GM12878 (cell line): ENCODE measurements around the gene COL15A1. TPM values are rescaled to one million over a fixed set of nuclear protein-coding genes. Genes with fewer than 3 reads are reported as not detected.
A peak's percentile ranks its signal among the peaks of the same experiment; 100 is the strongest.

ENCODE experiments used
- ATAC-seq: fragments of 200-7000 bp; cut with Tn5 transposase; 3 replicates; pipeline ENCODE4 v1.9.1; 2020; ENCODE audit warnings: mild to moderate bottlenecking, moderate library complexity
- BruUV-seq: library from RNA; stranded (reverse); fragments of 400-500 nt; replicated peaks from 2 replicates; lab custom pipeline; 2021; lab: Mats Ljungman, UMichigan
- CTCF ChIA-PET: fragments of 300-600 bp; sonication (Branson Sonifier 250); formaldehyde crosslinking; extraction: SDS; loops from one replicate; lab custom pipeline; 2021; ENCODE audit warnings: inconsistent platforms; lab: Yijun Ruan, JAX
- POLR2A ChIA-PET: fragments of 350-600 bp; formaldehyde crosslinking; extraction: SDS; loops from one replicate; lab custom pipeline; 2021; ENCODE audit warnings: inconsistent platforms; lab: Charles Lee
- RAD21 ChIA-PET: fragments of 300-600 bp; sonication (Branson Sonifier 250); formaldehyde crosslinking; loops from one replicate; lab custom pipeline; 2023; ENCODE audit warnings: antibody characterized with exemption; ENCODE audit not compliant: unreplicated experiment; lab: Charles Lee
- SMC1A ChIA-PET: fragments of 300-600 bp; sonication (Branson Sonifier 250); formaldehyde crosslinking; loops from one replicate; lab custom pipeline; 2023; ENCODE audit not compliant: unreplicated experiment, uncharacterized antibody; lab: Charles Lee
- DNase-seq: peaks from one replicate; pipeline ENCODE4 v3.0.0-alpha.2; 2011; ENCODE audit warnings: low read depth, low spot score
- FAIRE-seq: peaks from 3 replicates; lab custom pipeline; 2011; peaks lifted over from hg19 to GRCh38; lab: Jason Lieb, UNC
- H2AFZ ChIP-seq: 2 replicates; pipeline ENCODE4 v1.6.0; 2011; ENCODE audit warnings: low read depth, low read length, control low read depth; ENCODE audit not compliant: control insufficient read depth
- H3K27ac ChIP-seq: 2 replicates; pipeline ENCODE4 v1.5.1; 2011; ENCODE audit warnings: control low read depth; ENCODE audit not compliant: control insufficient read depth, insufficient read depth
- H3K27me3 ChIP-seq, 2 experiments: replicated peaks in 1 of 2; 2 replicates each; pipeline versions ENCODE4 v1.6.0 to v1.6.1; 2011; ENCODE audit warnings: low read length in 1 of 2; ENCODE audit not compliant: control insufficient read depth in 2 of 2, insufficient read depth in 2 of 2
- H3K36me3 ChIP-seq, 2 experiments: 2 replicates each; pipeline ENCODE4 v1.5.1; 2011; ENCODE audit warnings: low read length in 1 of 2; ENCODE audit not compliant: control insufficient read depth in 2 of 2, insufficient read depth in 2 of 2
- H3K4me1 ChIP-seq: 2 replicates; pipeline ENCODE4 v1.6.1; 2011; ENCODE audit warnings: mild to moderate bottlenecking, low read length, moderate library complexity, mixed read lengths; ENCODE audit not compliant: control insufficient read depth, insufficient read depth
- H3K4me2 ChIP-seq: 2 replicates; pipeline ENCODE4 v1.6.0; 2011; ENCODE audit warnings: control low read depth; ENCODE audit not compliant: control insufficient read depth, insufficient read depth
- H3K4me3 ChIP-seq: fragments of 200-600 bp; sonication (generic); 2 replicates; pipeline ENCODE4 v1.5.1; 2016
- H3K79me2 ChIP-seq: 2 replicates; pipeline ENCODE4 v1.6.0; 2011; ENCODE audit warnings: low read length; ENCODE audit not compliant: control insufficient read depth, insufficient read depth
- H3K9ac ChIP-seq: 2 replicates; pipeline ENCODE4 v1.8.0; 2011; ENCODE audit warnings: low read length, control low read depth, mixed read lengths; ENCODE audit not compliant: control insufficient read depth, insufficient read depth
- H3K9me3 ChIP-seq: replicated peaks from 3 replicates; pipeline ENCODE4 v1.5.1; 2011; ENCODE audit warnings: mild to moderate bottlenecking, low read length; ENCODE audit not compliant: control insufficient read depth, insufficient read depth
- H4K20me1 ChIP-seq: 2 replicates; pipeline ENCODE4 v1.6.0; 2011; ENCODE audit not compliant: control insufficient read depth, insufficient read depth
- ESRRA ChIP-seq: IDR thresholded peaks from 2 replicates; pipeline ENCODE4 v1.6.1; 2012; ENCODE audit warnings: mild to moderate bottlenecking, low read length, improper control_type of control experiment
- EZH2 ChIP-seq: IDR thresholded peaks from 2 replicates; pipeline ENCODE4 v1.6.1; 2012; ENCODE audit warnings: low read depth, mild to moderate bottlenecking, control low read depth, inconsistent platforms, low read length, borderline replicate concordance; ENCODE audit not compliant: control insufficient read depth
- GATAD2B ChIP-seq: fragments of 450-650 bp; conservative IDR thresholded peaks from 2 replicates; pipeline ENCODE4 v1.6.1; 2017; ENCODE audit warnings: low read depth, mild to moderate bottlenecking, moderate library complexity
- JUND ChIP-seq: IDR thresholded peaks from 2 replicates; pipeline ENCODE4 v1.6.1; 2012; ENCODE audit warnings: low read depth, mild to moderate bottlenecking, low read length, improper control_type of control experiment, moderate library complexity
- MYC ChIP-seq: IDR thresholded peaks from 2 replicates; pipeline ENCODE4 v1.6.1; 2011; ENCODE audit warnings: mild to moderate bottlenecking, low read length, moderate library complexity, inconsistent platforms; ENCODE audit not compliant: insufficient read depth, insufficient replicate concordance, insufficient read length, severe bottlenecking
- RCOR1 ChIP-seq: conservative IDR thresholded peaks from 2 replicates; pipeline ENCODE4 v1.6.1; 2012; ENCODE audit warnings: low read depth, low read length, improper control_type of control experiment
- ZNF274 ChIP-seq: IDR thresholded peaks from one replicate; pipeline ENCODE4 v1.8.0; 2011; ENCODE audit not compliant: insufficient read length, insufficient read depth
- WGBS: methylation state at CpG from one replicate; pipeline ENCODE4 v1.1.6; 2016; ENCODE audit warnings: low lambda C conversion rate; ENCODE audit not compliant: insufficient replicate concordance, insufficient coverage; ENCODE audit errors: missing lambda C conversion rate; 5-methylcytosine and 5-hydroxymethylcytosine counted together
- in situ Hi-C: fragments of 300-500 bp; cut with MboI; formaldehyde crosslinking; loops from 9 replicates; pipeline ENCODE4 v1.14.3; 2018; ENCODE audit warnings: mixed read lengths
- intact Hi-C: fragments of 100-400 bp; cut with micrococcal nuclease; formaldehyde crosslinking; loops from one replicate; pipeline ENCODE4 v1.14.2; 2022; ENCODE audit not compliant: unreplicated experiment
- polyA plus RNA-seq, 11 experiments: library from polyadenylated mRNA; depleted of rRNA in 4 of 11; unstranded in 6 of 11; stranded (reverse) in 5 of 11; fragments of >200 nt; fragmentation: Nextera tagmentation in 4 of 11; fragmentation: Illumina TruSeq in 1 of 11; extraction: Ambion mirVana in 4 of 11; extraction: Trizol in 1 of 11; gene quantifications; 1 replicate in 1 of 11; 2 replicates in 10 of 11; pipeline versions ENCODE4 v1.2.1 to v1.2.3, GENCODE V29; 2011 to 2016; ENCODE audit warnings: inconsistent platforms in 2 of 11, missing spikeins in 2 of 11, low read depth in 1 of 11
- total RNA-seq, 4 experiments: library from RNA; depleted of rRNA in 3 of 4; stranded (reverse); fragments of >200 nt in 3 of 4; fragmentation: Illumina TruSeq in 1 of 4; extraction: Trizol in 1 of 4; gene quantifications; 2 replicates each; pipeline versions ENCODE4 v1.2.1 to v1.2.3, GENCODE V29; 2013 to 2021
- TF ChIP-seq, protein P1 (sequence below): IDR thresholded peaks from 2 replicates; pipeline ENCODE4 v1.6.1; 2012; ENCODE audit warnings: low read depth, low read length, improper control_type of control experiment
- TF ChIP-seq, protein P2 (sequence below): fragments of 450-650 bp; IDR thresholded peaks from 2 replicates; pipeline ENCODE4 v1.6.1; 2017; ENCODE audit warnings: antibody characterized with exemption, mild to moderate bottlenecking, moderate library complexity
- TF ChIP-seq, protein P3 (sequence below): IDR thresholded peaks from 2 replicates; pipeline ENCODE4 v1.6.1; 2012; ENCODE audit warnings: low read depth, low read length, improper control_type of control experiment
- TF ChIP-seq, protein P4 (sequence below): IDR thresholded peaks from 2 replicates; pipeline ENCODE4 v1.6.1; 2011; ENCODE audit warnings: low read depth, mild to moderate bottlenecking, low read length, moderate library complexity, borderline replicate concordance; ENCODE audit errors: extremely low read depth
- TF ChIP-seq, protein P5 (sequence below): IDR thresholded peaks from 2 replicates; pipeline ENCODE4 v1.6.1; 2011; ENCODE audit warnings: low read depth, low read length, improper control_type of control experiment, borderline replicate concordance

Gene COL15A1
- total and polyA plus RNA-seq, 10 of the 15 experiments (the other 5 are each of a cell fraction or from before 2014, with no cell fraction given) = 0.01 to 0.28 (median 0.06) TPM; not detected in 2

DNA sequence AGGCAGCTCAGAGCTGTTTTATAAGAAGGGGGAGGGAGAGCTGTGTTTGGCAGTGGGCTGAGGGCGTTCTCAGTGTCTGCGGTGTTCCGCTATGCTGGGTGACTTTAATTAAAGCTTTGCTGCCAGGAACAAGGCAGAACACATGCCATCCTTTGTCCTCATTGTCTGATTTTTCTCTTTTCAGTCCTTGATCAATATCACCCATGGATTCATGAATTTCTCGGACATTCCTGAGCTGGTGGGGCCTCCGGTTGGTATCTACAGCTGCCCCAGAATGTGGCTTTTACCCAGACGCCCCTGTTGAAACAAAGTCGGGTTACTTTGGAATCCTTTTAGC, 94.7 kb downstream of the COL15A1 start (continued):
- TF ChIP-seq, protein P1, sequence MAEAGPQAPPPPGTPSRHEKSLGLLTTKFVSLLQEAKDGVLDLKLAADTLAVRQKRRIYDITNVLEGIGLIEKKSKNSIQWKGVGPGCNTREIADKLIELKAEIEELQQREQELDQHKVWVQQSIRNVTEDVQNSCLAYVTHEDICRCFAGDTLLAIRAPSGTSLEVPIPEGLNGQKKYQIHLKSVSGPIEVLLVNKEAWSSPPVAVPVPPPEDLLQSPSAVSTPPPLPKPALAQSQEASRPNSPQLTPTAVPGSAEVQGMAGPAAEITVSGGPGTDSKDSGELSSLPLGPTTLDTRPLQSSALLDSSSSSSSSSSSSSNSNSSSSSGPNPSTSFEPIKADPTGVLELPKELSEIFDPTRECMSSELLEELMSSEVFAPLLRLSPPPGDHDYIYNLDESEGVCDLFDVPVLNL = no peak
- no peak for TF ChIP-seq ZNF274
- TF ChIP-seq, all 136 proteins: peak for 0

DNA sequence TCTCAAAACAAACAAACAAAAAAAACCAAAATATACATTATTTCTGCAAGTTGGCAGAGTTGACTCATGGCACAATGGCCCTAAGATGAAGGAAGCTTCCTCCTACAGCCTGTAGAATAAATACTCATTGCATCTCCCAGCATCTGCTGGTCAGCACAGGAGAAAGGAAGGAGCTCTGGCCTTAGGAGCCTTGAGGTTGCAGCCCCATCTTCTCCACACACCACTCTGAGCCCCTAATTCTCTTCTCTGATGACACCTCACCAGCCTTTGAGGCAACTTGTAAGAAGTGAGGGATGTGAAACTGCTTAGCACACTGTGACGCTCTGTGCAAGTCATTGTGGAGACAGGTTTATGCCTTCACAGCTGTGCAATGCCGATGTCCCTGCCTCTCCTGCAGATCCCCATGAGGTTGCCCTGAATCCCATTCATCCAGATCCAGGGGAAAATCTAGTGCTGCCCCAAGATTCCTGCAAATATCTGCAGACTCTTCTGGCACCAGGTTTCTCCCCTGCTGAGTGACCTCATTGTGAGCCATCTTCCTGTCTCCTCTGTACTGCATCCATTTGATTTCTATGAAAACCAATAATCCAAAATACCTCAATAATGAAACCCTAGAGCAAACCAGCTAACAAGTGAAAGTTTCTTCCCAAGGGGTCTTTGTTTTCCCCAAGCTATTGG, 95.9 kb downstream of the COL15A1 start:
- no peak for DNase-seq
- POLR2A ChIA-PET = no interaction called here

More for the DNA sequence above, 95.9 kb downstream of the COL15A1 start:
- intact Hi-C loops = no loop called here
- SMC1A ChIA-PET = interaction anchor here (0.6 to 2.5 kb wide), 4 partner anchors 32 to 102 kb away, joined by 3 to 8 read pairs (median 3); no protein-coding TSS in a partner anchor
- H4K20me1 ChIP-seq = no peaks in the 10 kb centered on the region
- no peaks in the 10 kb centered on the region; the same call in 1 of the 2 replicates for H3K4me1 ChIP-seq
- FAIRE-seq (no peak), ATAC-seq (peak; percentile 83)
- no peak overlapping the region for H3K9ac ChIP-seq
- no peaks in the 10 kb centered on the region for H3K79me2 ChIP-seq
- H2AFZ ChIP-seq = no peak overlapping the region
- CTCF ChIA-PET = interaction anchor here (1.7 kb wide), 1 partner anchor 27 kb away, joined by 4 read pairs; no protein-coding TSS in a partner anchor
- no peak overlapping the region for H3K4me2 ChIP-seq
- no peaks in the 10 kb centered on the region for H3K36me3 ChIP-seq
- TF ChIP-seq GATAD2B (no peak), ESRRA (no peak), RCOR1 (no peak), EZH2 (no peak), MYC (no peak), JUND (no peak)
- TF ChIP-seq, protein P2, sequence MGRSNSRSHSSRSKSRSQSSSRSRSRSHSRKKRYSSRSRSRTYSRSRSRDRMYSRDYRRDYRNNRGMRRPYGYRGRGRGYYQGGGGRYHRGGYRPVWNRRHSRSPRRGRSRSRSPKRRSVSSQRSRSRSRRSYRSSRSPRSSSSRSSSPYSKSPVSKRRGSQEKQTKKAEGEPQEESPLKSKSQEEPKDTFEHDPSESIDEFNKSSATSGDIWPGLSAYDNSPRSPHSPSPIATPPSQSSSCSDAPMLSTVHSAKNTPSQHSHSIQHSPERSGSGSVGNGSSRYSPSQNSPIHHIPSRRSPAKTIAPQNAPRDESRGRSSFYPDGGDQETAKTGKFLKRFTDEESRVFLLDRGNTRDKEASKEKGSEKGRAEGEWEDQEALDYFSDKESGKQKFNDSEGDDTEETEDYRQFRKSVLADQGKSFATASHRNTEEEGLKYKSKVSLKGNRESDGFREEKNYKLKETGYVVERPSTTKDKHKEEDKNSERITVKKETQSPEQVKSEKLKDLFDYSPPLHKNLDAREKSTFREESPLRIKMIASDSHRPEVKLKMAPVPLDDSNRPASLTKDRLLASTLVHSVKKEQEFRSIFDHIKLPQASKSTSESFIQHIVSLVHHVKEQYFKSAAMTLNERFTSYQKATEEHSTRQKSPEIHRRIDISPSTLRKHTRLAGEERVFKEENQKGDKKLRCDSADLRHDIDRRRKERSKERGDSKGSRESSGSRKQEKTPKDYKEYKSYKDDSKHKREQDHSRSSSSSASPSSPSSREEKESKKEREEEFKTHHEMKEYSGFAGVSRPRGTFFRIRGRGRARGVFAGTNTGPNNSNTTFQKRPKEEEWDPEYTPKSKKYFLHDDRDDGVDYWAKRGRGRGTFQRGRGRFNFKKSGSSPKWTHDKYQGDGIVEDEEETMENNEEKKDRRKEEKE = no peak
- TF ChIP-seq, protein P3, sequence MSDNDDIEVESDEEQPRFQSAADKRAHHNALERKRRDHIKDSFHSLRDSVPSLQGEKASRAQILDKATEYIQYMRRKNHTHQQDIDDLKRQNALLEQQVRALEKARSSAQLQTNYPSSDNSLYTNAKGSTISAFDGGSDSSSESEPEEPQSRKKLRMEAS = no peak
- TF ChIP-seq, protein P4, sequence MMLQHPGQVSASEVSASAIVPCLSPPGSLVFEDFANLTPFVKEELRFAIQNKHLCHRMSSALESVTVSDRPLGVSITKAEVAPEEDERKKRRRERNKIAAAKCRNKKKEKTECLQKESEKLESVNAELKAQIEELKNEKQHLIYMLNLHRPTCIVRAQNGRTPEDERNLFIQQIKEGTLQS = no peak
- TF ChIP-seq, protein P5, sequence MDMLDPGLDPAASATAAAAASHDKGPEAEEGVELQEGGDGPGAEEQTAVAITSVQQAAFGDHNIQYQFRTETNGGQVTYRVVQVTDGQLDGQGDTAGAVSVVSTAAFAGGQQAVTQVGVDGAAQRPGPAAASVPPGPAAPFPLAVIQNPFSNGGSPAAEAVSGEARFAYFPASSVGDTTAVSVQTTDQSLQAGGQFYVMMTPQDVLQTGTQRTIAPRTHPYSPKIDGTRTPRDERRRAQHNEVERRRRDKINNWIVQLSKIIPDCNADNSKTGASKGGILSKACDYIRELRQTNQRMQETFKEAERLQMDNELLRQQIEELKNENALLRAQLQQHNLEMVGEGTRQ = no peak
- in situ Hi-C loops = no loop called here
- RAD21 ChIA-PET = interaction anchor here (1.0 kb wide), 1 partner anchor 65 kb away, joined by 3 read pairs; the partner anchor contains the start of gene TGFBR1
- BruUV-seq = no TSS peak
- H3K27ac ChIP-seq = no peak overlapping the region
- H3K4me3 ChIP-seq = no peak overlapping the region
- H3K27me3 ChIP-seq = no peaks in the 10 kb centered on the region
- H3K9me3 ChIP-seq = no peaks in the 10 kb centered on the region
- WGBS = 4% methylated on average over 2 of the region's 2 CpGs
